Eye (tissue), 1 donor: Measurements from ENCODE around the gene LHX2.

ENCODE experiments used
- DNase-seq: peaks from one replicate; pipeline ENCODE4 v3.0.0-alpha.2; 2015

The LHX2 gene

DNA sequence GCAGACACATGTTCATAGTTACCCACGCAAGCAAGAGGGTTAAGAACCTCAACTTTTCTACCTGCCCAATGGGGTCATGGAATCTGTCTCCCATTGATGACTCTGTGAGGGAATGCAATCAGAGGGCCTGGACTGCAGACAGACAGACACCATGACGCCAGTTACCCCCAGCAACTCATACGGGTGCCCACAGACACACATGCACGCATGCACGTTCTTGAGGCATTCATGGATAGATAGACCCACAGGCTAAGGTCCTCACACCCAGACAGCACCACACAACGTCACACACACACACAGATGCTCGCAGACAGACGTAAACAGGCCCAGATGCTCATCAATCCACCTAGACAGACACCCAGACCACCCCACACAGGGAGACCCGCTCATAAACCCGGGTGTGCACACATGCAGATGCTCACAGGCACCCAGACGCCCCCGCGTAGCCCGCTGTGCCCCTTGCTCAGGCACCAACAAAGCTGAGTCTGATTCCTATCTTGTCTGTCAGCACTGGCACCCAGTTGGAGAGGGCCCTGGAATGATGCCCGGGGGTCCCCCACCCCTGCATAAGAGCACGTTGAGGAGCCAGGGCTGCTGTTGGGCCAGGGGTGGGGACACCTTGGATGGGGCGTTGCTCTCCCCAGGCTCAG is 23.6 kb downstream of the LHX2 start:
- DNase-seq, result peak; percentile 2

DNA sequence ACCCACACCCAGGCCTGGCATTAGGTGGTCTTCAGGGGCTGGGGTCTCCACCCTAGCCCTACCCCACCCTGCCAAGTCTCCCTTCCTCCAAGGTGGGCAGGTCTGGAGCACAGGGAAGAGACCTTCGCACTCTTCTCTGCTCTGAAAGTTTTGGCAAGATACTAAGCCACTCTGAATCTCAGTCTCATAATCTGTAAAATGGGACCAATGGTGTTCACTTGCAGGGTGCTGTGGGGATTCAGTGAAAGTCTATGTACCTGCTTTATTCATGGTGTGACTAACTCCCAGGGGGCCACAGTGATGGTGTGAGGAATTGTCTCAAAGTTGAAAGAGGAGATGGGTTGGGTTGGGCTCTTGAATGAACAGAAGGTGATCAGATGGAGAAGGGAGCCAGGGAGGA is 25.0 kb downstream of the LHX2 start:
- peak; percentile 1 for DNase-seq

- no peak for DNase-seq
These were observed 26.2 kb downstream of the LHX2 start for GRCh38 chr9:124037790-124038189.

- DNase-seq, result no peak
These were observed 26.7 kb downstream of the LHX2 start for GRCh38 chr9:124038239-124038638.

GRCh38 chr9:124038790-124039633 is 27.4 kb downstream of the LHX2 start:
- DNase-seq, result no peak

DNA sequence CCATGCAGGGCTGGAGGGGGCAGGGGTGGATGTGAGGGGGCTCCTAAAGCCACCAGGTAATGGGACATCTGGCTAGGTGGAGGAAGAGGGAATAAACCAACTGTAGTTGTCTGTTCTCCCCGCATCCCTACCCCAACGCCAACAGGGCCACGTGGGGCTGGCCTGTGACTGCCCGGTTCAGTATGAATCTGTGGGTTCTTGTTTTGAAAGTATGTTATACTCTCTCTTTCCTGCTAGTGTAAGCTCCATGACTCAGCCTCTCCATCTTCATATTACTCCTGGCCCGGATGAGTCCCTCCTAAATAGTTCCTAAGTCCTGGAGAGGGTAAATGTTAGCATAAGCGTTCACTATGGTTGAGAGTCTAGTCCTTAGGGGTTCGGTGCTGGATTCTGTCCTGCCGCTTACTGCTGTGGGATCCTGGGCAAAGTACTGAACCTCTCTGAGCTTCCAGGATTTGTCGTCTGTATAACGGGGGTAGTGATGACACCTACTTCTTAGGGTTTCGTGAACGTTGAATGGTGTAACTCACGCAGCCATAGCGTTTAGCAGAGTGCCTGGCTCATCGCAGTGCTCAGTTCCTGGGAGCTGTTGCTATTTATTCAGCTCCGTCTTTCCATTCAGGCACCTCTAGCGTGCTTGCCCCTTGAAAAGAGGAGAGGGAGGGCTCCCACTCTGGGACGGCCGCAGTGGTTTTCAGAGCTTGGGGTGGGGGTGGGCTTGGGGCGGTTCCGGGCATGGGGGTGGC is 28.8 kb downstream of the LHX2 start:
- no peak for DNase-seq

GRCh38 chr9:124040935-124041816 is 29.6 kb downstream of the LHX2 start:
- peak; percentile 75 for DNase-seq

DNA sequence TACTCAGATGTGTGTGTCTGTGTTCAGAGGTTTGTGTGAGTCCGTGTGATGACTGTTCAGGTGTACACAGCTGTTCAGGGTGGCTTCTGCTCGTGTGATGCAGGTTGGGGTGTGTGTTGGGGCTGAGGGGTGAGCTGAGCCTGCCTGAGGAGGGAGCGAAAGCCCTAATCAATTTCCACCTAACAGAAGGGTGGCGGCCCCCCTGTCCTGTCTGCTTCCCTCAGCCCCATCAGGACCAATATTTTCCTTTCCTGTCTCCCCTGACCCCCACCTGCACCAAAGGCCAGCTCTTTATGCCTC is 30.2 kb downstream of the LHX2 start:
- no peak for DNase-seq

GRCh38 chr9:124042201-124042721 is 30.7 kb downstream of the LHX2 start:
- no peak for DNase-seq

- DNase-seq, result no peak
These were observed 32.9 kb downstream of the LHX2 start for GRCh38 chr9:124044448-124044847.

DNA sequence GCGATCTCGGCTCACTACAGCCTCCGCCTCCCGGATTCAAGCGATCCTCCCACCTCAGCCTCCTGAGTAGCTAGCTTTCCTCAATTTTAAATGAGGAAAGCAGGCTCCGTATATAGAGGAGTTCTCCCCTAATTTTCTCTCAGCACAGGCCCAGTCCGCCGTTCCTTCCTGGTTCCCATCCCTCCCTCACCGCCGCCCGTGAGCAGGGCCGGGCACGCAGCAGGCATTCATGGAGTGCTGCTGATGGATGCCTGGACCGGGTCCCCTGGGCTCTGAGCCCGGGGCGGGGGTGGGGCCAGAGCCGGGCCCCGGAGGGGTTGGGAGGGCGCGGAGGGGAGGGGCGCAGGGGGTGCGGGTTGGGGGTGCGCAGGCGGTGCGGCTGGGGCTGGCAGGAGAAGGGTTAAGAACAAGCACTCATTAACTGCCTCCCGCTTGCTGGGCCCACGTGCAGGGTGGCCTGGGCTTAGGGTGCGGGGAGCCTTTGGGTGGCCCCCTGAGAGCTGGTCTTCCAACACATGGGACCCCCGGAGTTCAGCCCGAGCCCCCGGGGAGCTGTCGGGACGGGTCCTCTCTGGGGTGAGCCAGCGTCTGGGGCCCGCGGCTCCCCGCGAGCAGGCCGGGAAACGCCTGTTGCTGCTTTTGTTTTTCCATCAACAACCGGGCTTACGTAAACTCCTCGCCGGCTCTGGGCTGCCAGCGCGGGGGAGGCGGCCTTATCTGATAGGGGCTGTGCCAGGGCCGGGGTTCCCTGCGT is 33.7 kb downstream of the LHX2 start:
- no peak for DNase-seq

DNA sequence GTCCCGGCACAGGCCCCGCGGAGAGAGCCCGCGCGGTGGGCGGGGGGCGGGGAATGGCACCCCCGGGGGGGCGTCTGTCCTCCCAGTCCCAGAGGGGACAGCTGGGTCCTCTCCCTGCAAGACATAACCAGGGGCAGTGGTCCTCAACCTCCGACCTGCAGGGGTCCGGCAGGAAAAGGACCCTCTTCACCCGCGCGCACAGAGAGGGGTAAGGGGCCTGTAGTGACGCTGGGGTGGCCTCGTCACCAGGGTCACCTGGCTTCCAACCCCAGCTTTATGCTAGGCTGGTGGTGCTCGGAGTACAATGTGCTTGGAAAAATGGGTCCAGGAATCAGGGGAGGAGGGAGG is 34.2 kb downstream of the LHX2 start:
- DNase-seq, result no peak

- no peak for DNase-seq
These were observed 34.6 kb downstream of the LHX2 start for GRCh38 chr9:124046189-124046588.

GRCh38 chr9:124047251-124047672 is 35.7 kb downstream of the LHX2 start:
- DNase-seq, result no peak

- no peak for DNase-seq
These were observed 39.4 kb downstream of the LHX2 start for GRCh38 chr9:124050955-124051354.

- DNase-seq, result no peak
These were observed 40.8 kb downstream of the LHX2 start for GRCh38 chr9:124052401-124052800.

GRCh38 chr9:124054582-124055227 is 43.1 kb downstream of the LHX2 start:
- DNase-seq, result no peak

- no peak for DNase-seq
These were observed 49.5 kb downstream of the LHX2 start for GRCh38 chr9:124060844-124061605.

GRCh38 chr9:124062172-124062571 is 50.6 kb downstream of the LHX2 start:
- DNase-seq, result no peak

DNA sequence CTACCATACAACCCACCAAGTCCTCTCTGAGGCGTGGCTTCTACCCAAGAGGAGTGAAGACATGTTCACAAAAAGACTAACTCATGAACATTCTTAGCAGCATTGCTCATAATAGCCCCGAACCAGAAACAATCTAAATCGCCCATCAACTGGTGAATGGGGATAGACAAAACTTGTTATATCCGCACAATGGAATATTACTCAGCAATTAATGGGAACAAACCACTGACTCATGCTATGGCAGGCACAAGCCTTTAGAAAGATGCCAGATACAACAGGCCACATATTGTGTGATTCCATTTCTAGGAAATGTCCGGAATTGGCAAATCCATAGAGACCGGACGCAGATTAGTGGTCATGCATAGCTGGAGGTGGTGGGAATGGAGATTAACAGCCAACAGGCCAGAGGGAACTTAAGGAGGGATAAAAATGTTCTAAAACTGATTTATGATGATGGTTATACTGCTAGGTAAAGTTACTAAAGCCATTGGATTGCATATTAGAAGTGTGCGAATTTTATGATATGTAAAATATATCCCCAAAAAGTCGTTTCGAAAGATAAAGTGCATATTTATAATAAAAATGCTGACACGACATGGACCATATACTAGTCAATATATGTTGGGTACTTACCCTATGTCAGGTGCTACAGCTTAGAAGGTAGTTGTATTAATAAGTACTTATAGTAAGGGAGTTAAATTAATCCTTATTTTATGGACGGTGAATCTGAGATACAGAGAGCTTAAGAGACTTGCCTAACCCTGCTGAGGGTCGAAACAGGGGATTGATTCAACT is 55.4 kb downstream of the LHX2 start:
- DNase-seq, result no peak
